GM19324 (cell line): ENCODE measurements around the gene ATP1A3.
"Not testable (repeated sequence)": the region's sequence is repeated elsewhere in the genome, so short reads cannot be mapped to it uniquely, and the experiment has no call there.

ENCODE experiments used
- ATAC-seq: cut with Tn5 transposase; IDR thresholded peaks from one replicate; pipeline ENCODE4 v1.9.1; 2021; ENCODE audit warnings: mild to moderate bottlenecking, moderate library complexity; ENCODE audit not compliant: unreplicated experiment, low FRiP score

Gene ATP1A3

DNA sequence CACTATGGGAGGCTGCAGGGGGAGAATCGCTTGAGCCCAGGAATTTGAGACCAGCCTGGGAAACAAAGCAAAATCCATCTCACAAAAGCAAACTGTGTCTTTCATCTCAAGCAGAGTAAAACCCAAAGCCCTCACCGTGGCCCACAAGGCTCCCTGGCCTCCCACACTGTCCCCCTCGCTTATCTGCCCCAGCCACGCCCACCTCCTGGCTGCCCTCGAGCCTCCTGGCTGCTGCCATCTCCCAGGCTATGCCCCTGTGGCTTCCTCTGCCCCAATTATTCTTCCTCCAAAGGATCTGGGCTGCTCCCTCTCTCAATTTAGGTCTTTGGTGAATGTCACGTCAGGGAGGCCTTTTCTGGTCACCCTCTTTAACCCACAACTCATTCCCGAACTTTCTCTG lies 38.5 kb downstream of the ATP1A3 start:
- no peak for ATAC-seq

DNA sequence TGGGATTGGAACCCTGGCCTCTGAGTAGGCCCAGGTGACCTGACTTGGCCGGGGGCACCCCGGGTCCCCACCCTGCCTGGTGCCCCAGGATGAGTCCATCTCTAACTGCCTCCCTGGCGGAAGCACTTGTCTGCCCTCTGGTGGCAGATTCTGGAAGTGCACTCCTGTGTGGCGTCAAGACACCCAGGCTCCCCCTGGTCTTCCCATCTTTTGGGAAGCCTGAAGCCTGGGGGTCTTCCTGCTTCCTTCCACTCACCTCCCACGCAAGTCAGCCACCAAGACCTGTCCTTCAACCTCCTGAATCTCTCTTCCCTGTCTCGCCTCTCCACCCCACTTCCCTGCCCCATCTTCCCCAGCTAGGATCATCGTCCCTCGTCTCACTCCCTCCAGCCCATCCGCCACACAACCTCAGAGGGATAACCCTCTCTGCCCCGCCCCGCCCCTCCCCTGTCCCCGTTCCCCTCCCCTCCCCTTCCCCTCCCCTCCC lies 42.3 kb downstream of the ATP1A3 start:
- no peak for ATAC-seq

DNA sequence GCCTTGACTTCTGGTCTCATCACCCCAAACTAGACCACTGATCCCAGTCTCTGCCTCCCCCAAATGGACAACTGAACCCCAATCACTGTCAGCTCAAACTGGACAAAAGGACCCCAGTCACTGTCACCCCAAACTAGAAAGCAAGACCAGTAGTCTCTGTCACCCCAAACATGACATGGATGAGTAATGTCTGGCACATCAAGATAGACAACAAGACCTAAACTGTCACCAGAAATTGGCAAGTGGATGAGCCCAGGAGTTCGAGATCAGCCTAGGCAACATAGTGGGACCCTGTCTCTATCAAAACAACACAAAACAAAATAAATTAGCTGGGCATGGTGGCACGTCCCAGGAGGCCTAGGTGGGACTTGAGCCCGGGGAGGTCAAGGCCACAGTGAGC lies 46.9 kb downstream of the ATP1A3 start:
- ATAC-seq: no peak

DNA sequence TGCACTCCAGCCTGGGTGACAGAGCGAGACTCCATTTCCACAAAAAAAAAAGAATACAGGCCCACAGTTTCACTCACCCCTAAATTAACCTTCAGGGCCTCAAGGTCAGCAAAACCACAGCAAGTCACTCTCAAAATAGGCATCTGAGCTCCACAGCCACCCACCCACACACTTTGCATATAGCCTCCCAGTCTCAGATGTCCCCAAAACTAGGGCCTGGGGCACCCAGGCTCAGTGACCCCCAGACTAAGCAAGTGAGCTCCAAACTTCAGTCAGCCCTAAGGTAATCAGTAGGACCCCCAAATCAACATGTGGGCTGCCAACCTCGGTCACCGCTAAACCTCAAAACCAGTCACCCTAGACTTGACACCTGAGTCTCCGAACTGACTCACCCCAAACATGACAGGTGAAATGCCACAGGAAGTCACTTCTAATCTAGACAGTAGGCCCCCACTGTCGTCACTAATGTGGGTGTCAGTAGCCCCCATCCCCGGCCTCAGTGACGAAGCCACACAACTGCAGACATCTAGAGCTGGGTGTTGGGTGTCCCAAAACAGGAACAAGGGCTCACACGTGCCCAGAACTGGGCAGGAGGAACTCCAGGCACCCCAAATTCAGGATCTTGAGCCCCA lies 48.8 kb downstream of the ATP1A3 start:
- peak; percentile 83 for ATAC-seq

DNA sequence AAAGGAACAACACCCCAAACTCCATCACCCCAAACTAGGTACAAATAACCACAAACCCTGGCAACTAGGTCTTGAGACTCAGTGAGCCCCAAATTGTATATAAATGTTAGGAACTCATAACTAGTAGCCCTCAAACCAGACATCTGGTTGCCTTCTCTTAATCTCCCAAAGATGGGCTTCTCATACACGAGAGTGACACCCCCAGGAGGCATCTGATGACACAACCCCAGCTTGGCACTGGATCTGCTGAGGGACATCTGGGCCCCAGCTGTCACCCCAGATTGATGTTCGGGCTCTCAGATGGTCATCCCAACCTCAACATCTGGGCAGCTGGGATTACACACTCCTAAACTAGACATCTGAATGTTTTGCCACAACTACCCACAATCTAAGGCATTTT lies 49.7 kb downstream of the ATP1A3 start:
- ATAC-seq: no peak

DNA sequence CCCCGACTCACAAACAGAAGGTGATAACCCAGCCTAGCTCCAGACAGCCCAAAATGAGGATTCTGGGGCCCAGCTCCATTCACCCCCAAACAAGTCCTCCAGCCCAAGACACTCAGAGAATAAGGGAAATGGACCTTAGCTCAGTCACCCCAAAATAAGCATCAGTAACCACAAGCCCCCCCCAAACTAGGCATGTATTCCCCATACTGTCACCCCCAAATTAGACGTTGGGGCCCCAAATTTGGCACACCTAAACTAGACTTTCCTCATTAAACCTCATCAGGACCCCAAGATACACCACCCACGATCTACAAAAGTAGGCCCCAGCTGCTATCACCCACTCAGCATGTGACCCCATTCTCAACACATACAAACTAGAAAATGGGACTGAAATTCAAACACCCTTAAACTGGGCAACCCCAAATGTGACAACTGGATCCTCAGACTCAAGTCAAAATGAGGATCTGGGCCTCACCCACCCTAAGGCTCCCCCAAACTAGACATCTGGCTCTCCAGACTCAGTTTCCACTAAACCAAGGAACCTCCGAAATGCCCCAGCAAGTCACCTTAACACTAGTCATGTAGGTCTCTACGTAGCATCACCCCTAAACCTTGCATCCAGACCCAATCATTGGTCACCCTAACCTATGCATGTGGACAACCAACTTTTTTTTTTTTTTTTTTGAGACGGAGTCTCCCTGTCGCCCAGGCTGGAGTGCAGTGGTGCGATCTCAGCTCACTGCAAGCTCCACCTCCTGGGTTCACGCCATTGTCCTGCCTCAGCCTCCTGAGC lies 52.4 kb downstream of the ATP1A3 start:
- ATAC-seq: no peak

DNA sequence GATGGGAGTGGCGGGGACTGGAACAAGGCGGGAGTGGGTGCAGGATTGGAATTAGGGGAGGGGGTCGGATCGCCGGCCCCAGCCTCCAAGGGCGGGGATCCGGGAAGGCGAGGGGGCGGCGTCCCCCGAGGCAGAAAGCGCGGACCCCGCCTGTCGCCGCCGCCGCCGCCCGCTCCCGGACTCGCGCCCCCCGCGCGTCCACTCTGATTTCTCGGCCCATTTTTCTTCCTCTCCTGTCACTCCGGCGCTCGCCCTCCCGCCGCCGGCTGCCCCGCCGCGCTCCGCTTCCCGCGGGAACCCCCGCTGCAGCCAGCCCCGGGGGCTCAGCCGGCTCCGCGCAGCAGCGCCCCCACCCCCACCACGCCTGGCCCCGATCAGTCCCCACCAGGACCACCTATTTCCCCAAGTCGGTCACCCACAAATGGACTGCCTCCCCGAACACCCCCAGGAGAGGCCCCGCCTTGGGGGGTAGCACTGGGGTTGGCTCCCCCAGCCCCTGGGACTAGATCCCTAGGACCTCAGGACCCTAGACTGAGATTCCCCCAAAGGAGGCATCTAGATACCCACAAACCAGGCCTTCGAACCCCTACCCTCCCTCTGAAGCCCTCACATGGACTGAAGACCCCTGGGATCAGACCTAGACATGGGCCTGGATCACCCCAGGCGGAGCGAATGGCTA lies 53.2 kb downstream of the ATP1A3 start:
- no peak for ATAC-seq

DNA sequence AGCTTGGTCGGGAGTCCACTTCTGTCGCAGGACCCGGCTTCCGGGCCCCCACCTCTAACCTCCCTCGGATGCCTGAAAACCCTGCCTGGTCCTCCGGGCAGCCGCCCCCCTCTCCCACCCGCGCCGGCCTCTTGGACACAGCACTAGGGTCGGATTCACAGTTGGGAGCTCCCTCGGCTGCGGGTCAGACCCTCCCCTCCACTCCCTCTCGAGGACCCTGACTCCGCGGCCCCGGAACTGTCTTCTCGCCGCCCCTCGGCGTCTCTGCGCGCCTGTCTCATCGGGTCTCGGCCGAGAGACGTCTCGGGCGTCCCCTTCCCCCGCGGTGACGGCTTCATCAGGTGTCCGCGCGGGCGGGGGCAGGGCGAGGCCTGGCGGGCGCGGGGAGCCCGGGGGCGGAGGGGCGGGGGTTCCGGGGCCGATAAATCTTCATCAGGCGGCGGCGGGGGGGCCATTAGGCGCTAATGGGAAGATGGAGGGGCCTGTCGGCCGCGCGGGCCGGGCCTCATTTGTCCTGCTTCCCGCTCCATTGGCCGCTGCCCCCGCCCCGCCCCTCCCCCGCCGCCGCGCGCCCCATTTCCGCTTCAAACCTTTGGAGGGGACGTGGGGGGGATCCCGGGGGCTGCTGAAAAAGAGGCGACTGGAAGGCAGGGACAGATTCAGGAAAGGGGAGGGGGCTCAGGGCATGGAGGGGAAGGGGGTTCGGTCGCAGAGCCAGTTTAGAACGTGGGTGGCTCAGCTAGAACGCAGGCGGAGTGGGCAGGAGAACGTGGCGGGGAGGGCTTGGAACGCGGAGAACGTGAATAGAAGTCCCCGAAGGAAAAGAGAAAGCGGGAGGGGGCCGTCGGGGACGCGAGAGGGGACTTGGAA lies 53.9 kb downstream of the ATP1A3 start:
- ATAC-seq: no peak

DNA sequence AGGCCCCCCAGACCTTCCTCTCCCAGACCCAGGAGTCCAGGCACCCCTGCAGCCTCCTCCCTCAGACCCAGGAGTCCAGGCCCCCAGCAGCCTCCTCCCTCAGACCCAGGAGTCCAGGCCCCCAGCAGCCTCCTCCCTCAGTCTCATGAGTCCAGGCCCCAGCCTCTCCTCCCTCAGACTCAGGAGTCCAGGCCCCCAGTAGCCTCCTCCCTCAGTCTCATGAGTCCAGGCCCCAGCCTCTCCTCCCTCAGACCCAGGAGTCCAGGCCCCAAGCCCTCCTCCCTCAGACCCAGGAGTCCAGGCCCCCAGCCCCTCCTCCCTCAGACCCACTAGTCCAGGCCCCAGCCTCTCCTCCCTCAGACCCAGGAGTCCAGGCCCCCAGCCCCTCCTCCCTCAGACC lies 54.8 kb downstream of the ATP1A3 start:
- not testable (repeated sequence) for ATAC-seq

DNA sequence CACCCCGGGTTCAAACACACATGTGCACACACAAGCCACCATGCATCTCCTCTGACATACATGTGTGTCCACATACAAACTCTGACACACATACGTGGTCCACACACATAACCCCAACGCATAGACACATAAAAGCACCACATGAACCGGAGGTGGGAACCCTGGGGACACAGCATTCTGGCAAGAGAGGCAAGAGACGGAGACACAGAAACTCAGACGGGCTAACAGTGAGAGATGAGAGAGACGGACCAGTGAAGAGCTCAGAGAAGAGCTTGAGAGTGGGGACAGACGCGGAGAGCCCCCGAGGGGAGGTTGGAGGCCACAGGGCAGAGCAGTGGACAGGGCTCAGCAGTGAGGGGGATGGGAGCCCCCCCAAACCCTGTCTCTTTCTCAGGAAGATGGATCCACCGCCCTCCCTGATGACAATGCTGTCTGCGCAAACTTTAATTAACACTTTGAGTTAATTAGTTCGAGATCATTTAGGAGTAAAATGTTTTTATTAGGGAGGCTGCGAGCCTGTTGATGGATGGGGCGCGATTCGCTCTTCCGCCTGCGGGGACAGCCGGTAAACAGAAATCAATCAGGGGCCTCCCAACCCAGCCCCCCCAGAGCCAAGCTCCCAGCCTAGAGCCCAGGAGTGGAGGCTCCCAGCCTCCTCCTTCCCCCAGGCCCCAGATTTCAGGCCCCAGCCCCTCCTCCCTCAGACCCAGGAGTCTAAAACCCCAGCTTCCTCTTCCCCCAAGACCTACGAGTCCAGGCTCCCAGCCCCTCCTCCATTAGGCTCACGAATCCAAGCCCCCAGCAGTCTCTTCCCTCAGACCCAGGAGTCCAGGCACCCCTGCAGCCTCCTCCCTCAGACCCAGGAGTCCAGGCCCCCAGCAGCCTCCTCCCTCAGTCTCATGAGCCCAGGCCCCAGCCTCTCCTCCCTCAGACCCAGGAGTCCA lies 56.2 kb downstream of the ATP1A3 start:
- no peak for ATAC-seq

DNA sequence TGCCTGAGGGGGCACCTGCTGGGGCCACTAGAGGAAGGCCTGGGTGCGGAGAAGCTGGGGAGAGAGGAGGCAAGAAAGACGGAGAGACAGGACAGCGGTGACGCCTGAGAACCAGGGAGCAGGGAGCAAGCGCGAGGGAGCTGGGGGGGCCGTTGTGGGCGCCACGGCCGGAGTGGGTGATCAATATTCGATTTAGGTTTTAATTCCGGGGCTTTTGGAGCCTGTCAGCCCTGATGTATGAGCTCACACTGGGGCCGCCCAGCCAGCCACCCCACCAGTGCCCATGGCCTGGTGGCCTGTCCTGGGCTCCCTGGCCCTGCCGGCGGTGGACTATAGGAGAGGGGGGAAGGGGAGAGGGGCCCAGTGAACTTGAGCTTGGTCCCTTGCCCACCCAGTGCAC lies 57.1 kb downstream of the ATP1A3 start:
- ATAC-seq: no peak

DNA sequence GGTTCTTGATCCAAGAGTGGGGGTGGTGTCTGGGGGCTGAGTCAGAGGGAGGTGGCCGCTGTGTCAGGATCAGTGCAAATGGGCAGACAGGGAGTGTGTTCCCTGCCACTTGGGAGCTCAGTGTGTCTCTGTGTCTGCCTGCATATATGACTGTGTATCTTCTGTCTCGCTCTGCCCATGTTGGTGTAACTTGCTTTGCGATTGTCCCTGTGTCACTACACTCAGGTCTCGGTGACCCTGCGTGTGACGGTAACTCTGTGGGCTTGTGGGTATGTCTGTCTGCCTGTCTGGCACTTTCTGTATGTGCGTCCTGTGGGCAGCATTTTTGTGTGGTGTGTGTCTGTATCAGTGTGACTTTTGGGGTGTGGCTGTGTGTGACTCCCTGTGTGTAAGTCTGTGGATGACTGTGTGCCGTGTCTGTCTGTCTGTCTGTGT lies 57.6 kb downstream of the ATP1A3 start:
- ATAC-seq: no peak

DNA sequence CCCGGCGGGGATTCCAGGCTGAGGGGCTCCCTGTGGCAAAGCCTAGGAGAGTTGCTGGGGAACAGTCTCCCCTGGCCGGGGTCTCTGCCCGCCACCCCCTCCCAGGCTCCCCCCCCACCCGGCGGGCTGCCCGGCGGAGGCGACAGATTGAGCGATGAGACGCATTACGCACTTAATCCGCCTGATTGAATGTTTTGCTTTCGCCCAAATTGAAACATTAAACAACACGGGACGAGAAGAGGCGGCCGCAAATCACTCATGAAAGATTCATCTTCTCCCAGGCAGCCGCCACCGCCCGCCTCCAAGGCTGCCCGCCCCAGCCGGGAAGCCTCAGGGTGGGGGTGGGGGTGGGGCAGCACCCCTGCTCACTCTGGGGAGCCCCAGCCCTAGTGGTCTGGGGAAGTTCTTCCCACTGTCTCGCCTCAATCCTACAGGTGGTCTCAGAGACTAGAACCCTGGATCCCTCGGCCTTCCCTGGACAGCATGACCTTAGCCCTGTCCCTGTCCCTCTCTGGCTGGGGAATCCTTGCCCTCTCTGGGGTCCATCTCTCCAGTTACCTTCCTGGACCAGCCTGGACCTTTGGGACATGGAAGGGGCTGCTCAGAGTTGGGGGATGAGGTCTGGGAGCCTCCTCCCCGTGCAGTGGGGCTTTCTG lies 58.1 kb downstream of the ATP1A3 start:
- no peak for ATAC-seq

DNA sequence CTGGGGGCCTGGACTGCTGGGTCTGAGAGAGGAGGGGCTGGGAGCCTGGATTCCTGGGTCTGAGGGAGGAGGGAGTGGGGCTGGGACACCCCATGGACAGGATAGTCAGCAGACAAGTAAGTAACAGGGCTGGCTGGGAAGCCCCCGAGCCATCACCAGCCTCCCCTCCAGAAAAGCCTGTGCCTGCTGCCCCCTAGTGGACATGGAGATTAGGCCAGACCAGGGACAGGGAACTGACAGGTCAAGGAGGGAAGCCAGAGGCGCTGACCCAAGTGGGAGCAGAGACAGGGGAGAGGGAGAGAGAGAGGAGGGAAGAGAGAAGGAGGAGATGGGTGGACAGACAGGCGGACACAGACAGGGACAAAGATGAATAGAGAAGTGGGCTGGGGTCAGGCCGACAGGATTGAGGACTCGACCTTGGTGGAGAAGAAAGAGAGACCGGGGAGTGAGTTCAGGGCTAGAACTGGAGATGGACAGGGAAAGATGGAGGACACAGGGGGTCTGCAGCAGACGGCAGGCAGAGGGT lies 59.1 kb downstream of the ATP1A3 start:
- ATAC-seq: no peak

DNA sequence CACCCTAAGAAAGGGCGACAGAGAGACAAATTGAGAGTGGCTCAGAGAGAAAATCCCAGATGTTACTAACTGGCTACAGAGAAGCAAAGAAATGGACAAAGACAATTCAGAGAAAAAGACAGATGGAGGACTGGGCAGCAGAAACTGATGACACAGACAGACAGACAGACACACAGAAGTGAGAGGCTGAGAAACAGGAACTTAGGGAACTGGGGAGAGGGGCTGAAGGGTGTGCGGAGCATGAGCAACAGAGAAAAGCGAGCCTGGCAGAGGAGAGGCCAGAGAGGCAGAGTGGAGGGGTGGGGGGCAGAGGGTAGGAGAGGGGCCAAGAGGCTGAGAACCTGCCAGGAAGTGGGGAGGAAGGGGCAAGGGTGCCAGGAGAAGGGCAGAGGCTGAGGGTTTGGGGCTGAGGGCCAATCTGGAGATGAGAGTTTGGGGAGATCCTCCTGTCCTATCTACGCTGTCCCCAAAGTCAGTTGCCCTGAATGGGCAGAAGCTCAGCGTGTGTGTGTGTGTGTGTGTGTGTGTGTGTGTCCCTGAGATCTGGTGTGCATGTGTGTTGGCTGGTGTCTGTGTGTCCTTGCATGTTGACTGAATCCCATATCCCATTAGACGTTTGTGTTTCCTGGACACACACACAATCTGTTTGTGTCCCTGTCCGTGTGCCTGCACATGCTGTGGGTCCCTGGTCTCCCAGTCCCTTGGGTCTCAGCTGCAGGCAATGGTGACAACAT lies 60.2 kb downstream of the ATP1A3 start:
- no peak for ATAC-seq

DNA sequence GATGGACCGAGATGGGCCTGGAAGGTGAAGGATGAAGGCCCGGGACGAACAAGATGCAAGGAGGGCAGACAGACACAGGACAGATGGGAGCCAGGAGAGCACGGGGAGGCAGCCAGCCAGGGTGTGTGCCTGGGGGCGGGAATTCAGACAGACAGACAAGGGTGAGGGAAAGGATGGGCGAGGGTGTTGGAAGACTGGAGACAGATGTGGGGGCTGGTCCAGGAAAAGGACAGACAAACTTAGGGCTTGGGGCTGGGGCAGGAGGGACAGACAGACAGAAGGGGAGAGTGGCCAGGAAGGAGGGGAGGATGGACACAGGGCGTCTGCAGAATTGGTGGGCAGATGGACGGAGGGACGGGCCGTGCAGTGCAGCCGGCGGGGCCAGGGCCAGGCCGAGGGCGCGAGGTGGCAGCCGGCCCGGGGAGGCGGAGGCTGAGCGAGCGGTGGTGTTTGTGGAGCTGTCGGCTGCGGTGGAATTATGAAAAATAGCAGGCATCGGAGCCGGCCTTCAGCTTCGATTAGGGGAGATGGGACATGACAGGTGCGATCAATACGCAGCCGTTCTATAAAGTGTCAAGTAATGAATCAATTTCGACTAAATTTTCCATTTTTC lies 61.2 kb downstream of the ATP1A3 start:
- ATAC-seq: no peak

DNA sequence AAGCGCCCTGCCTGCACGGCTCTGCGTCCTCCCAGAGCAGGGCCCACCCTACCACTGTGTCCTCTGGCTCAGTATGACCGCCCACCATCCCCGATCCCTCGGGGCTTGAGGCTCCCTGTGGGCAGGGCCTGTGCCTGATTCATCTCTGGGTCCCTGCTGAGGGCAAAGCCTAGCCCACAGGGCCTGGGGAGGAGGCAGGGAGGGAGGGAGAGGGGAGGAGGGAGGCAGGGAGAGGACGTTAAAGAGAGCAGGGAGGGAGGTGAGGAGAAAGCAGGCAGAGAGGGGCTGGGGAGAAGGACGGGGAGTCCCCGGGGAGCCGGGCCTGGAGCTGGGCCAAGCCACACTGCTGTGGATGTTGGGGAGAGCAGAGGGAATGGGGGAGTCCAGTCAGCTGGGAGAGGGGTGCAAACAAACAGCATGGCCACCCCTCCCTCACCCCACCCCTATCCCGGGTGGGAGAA lies 61.7 kb downstream of the ATP1A3 start:
- no peak for ATAC-seq
